LHCN-M2 (cell line): ENCODE measurements around the gene LIMS2. TPM values are rescaled to one million over a fixed set of nuclear protein-coding genes. Genes with fewer than 3 reads are reported as not detected.

Experiments used
- total RNA-seq: library from RNA; depleted of rRNA; stranded (reverse); fragments of >200 nt; gene quantifications from 2 replicates; pipeline ENCODE4 v1.2.3, GENCODE V29; 2014; rRNA removed

LIMS2 gene
- total RNA-seq, 1 experiment from 2014 or later, result 2.3 TPM

Other genes starting within 250 kb of the LIMS2 start
- gene IWS1, start 149.0 kb downstream of the LIMS2 start, total RNA-seq, result 42.1 and 47.5 TPM in 2 replicates
- gene MYO7B, start 139.8 kb downstream of the LIMS2 start, total RNA-seq, result 0.13 and 0.29 TPM in 2 replicates
- gene GPR17, start 29.4 kb downstream of the LIMS2 start, total RNA-seq, result not detected in 2 replicates
- gene SFT2D3, start 26.0 kb upstream of the LIMS2 start, total RNA-seq, result 6.0 and 6.5 TPM in 2 replicates
- 22.9 and 25.3 TPM in 2 replicates for gene WDR33, start 135.6 kb upstream of the LIMS2 start, total RNA-seq
- gene POLR2D, start 182.6 kb upstream of the LIMS2 start, total RNA-seq, result 20.1 and 23.5 TPM in 2 replicates
- 7.9 and 10.4 TPM in 2 replicates for gene AMMECR1L, start 210.4 kb upstream of the LIMS2 start, total RNA-seq